H1 (cell line): ENCODE results near the gene DIP2B. TPM values are rescaled to one million over a fixed set of nuclear protein-coding genes. Genes with fewer than 3 reads are reported as not detected.
A peak's percentile ranks its signal among the peaks of the same experiment; 100 is the strongest.

Experiments
- CTCF ChIA-PET: fragments of 300-600 bp; sonication (Branson Sonifier 250); formaldehyde crosslinking; loops from one replicate; lab custom pipeline; 2021; ENCODE audit not compliant: partially characterized antibody; lab: Charles Lee
- POLR2A ChIA-PET: fragments of 300-600 bp; sonication (Branson Sonifier 250); formaldehyde crosslinking; loops from one replicate; lab custom pipeline; 2021; ENCODE audit warnings: inconsistent platforms; ENCODE audit not compliant: partially characterized antibody; lab: Charles Lee
- DNase-seq, 2 experiments: peaks; one replicate each; pipeline versions ENCODE4 v3.0.0 to v3.0.0-alpha.2; 2010 to 2022; ENCODE audit warnings: low spot score in 2 of 2, low read depth in 1 of 2, mixed read lengths in 1 of 2
- FAIRE-seq: peaks from 2 replicates; lab custom pipeline; 2011; peaks lifted over from hg19 to GRCh38; lab: Jason Lieb, UNC
- H2AFZ ChIP-seq: 2 replicates; pipeline ENCODE4 v1.8.1; 2012; ENCODE audit warnings: low read length, inconsistent platforms
- H2AK5ac ChIP-seq: 2 replicates; pipeline ENCODE4 v1.6.1; 2013; ENCODE audit warnings: low read depth, low read length
- H2BK120ac ChIP-seq: replicated peaks from 2 replicates; pipeline ENCODE3; 2013; ENCODE audit warnings: low read depth, low read length, inconsistent platforms
- H2BK12ac ChIP-seq: 2 replicates; pipeline ENCODE4 v1.6.1; 2013; ENCODE audit warnings: low read depth, low read length
- H2BK15ac ChIP-seq: 2 replicates; pipeline ENCODE4 v1.6.1; 2013; ENCODE audit warnings: low read length
- H2BK20ac ChIP-seq: 2 replicates; pipeline ENCODE4 v1.6.1; 2013; ENCODE audit warnings: low read length
- H2BK5ac ChIP-seq: 2 replicates; pipeline ENCODE4 v1.6.1; 2013; ENCODE audit warnings: low read depth, low read length
- H3K14ac ChIP-seq: 2 replicates; pipeline ENCODE4 v1.6.1; 2013; ENCODE audit warnings: inconsistent platforms; ENCODE audit not compliant: insufficient read length
- H3K18ac ChIP-seq: 2 replicates; pipeline ENCODE4 v1.6.1; 2013; ENCODE audit warnings: low read length; ENCODE audit errors: extremely low read depth
- H3K23ac ChIP-seq: 2 replicates; pipeline ENCODE4 v1.6.1; 2013; ENCODE audit warnings: inconsistent platforms; ENCODE audit not compliant: insufficient read length
- H3K23me2 ChIP-seq: 2 replicates; pipeline ENCODE4 v1.6.1; 2013; ENCODE audit warnings: low read depth, low read length
- H3K27ac ChIP-seq: 2 replicates; pipeline ENCODE4 v1.6.1; 2011; ENCODE audit warnings: low read depth, low read length, inconsistent platforms
- H3K27me3 ChIP-seq, 4 experiments: replicated peaks in 1 of 4; 1 replicate in 1 of 4; 2 replicates in 3 of 4; pipeline versions ENCODE4 v1.6.1 to v1.8.1; 2011 to 2013; ENCODE audit warnings: low read length in 3 of 4, mild to moderate bottlenecking in 3 of 4, inconsistent platforms in 2 of 4, mixed read lengths in 2 of 4, moderate library complexity in 1 of 4; ENCODE audit not compliant: control insufficient read depth in 3 of 4, insufficient read depth in 3 of 4; ENCODE audit errors: extremely low read depth in 1 of 4
- H3K36me3 ChIP-seq, 4 experiments: 2 replicates each; pipeline versions ENCODE4 v1.6.1 to v1.8.1; 2011 to 2013; ENCODE audit warnings: mild to moderate bottlenecking in 4 of 4, low read length in 3 of 4, moderate library complexity in 2 of 4, control low read depth in 1 of 4, inconsistent platforms in 1 of 4; ENCODE audit not compliant: insufficient read depth in 4 of 4, control insufficient read depth in 2 of 4
- H3K4ac ChIP-seq: replicated peaks from 2 replicates; pipeline ENCODE3; 2013; ENCODE audit warnings: low read length, low read depth, mixed read lengths, inconsistent platforms; ENCODE audit not compliant: insufficient read length
- H3K4me1 ChIP-seq, 4 experiments: replicated peaks in 1 of 4; 1 replicate in 1 of 4; 2 replicates in 3 of 4; pipeline versions ENCODE4 v1.6.1 to v1.8.1; 2011 to 2013; ENCODE audit warnings: low read length in 3 of 4, inconsistent platforms in 2 of 4, mixed read lengths in 1 of 4; ENCODE audit not compliant: insufficient read depth in 4 of 4, control insufficient read depth in 3 of 4
- H3K4me2 ChIP-seq, 2 experiments: 2 replicates each; pipeline versions ENCODE4 v1.6.1 to v1.8.1; 2011 to 2013; ENCODE audit warnings: low read depth in 2 of 2, low read length in 2 of 2, control low read depth in 1 of 2, inconsistent platforms in 1 of 2, mild to moderate bottlenecking in 1 of 2; ENCODE audit not compliant: insufficient read depth in 1 of 2
- H3K4me3 ChIP-seq, 4 experiments: fragments of 200-600, 300-600 bp in 1 of 4; sonication (generic), shearing (Covaris generic), sonication (Bioruptor Twin) in 1 of 4; 2 replicates each; pipeline versions ENCODE4 v1.5.1 to v1.8.1; 2011 to 2016; ENCODE audit warnings: low read length in 4 of 4, low read depth in 3 of 4, control low read depth in 2 of 4, inconsistent platforms in 2 of 4, mild to moderate bottlenecking in 2 of 4, mixed read lengths in 1 of 4, moderate library complexity in 1 of 4; ENCODE audit not compliant: insufficient read depth in 2 of 4; ENCODE audit errors: extremely low read depth in 1 of 4
- H3K56ac ChIP-seq: replicated peaks from 2 replicates; pipeline ENCODE3; 2013; ENCODE audit warnings: low read depth, mild to moderate bottlenecking, mixed read lengths, low read length, inconsistent platforms; ENCODE audit not compliant: insufficient read length
- H3K79me1 ChIP-seq: 2 replicates; pipeline ENCODE4 v1.6.1; 2013; ENCODE audit warnings: low read depth, low read length, control low read depth
- H3K79me2 ChIP-seq, 2 experiments: 2 replicates each; pipeline versions ENCODE4 v1.6.1 to v1.8.1; 2012 to 2013; ENCODE audit warnings: low read length in 2 of 2, mild to moderate bottlenecking in 2 of 2, inconsistent platforms in 1 of 2; ENCODE audit not compliant: insufficient read depth in 2 of 2, control insufficient read depth in 1 of 2
- H3K9ac ChIP-seq, 4 experiments: replicated peaks in 1 of 4; 1 replicate in 1 of 4; 2 replicates in 3 of 4; pipeline versions ENCODE4 v1.6.1 to v1.8.1; 2011 to 2013; ENCODE audit warnings: low read depth in 3 of 4, low read length in 3 of 4, control low read depth in 2 of 4, mild to moderate bottlenecking in 2 of 4, moderate library complexity in 2 of 4, inconsistent platforms in 1 of 4; ENCODE audit errors: extremely low read depth in 1 of 4
- H3K9me3 ChIP-seq, 2 experiments: 2 replicates each; pipeline versions ENCODE4 v1.6.1 to v1.8.1; 2012 to 2013; ENCODE audit warnings: mild to moderate bottlenecking in 2 of 2, moderate library complexity in 2 of 2, control low read depth in 1 of 2, inconsistent platforms in 1 of 2, low read depth in 1 of 2, low read length in 1 of 2, mixed read lengths in 1 of 2; ENCODE audit not compliant: insufficient read depth in 2 of 2
- H4K20me1 ChIP-seq, 2 experiments: replicated peaks in 1 of 2; 2 replicates each; pipeline versions ENCODE3 to v1.8.1; 2011 to 2013; ENCODE audit warnings: inconsistent platforms in 2 of 2, low read length in 2 of 2, mild to moderate bottlenecking in 1 of 2; ENCODE audit not compliant: insufficient read depth in 2 of 2, control insufficient read depth in 1 of 2
- H4K5ac ChIP-seq: 2 replicates; pipeline ENCODE4 v1.6.1; 2013; ENCODE audit warnings: low read length, low read depth, mixed read lengths, inconsistent platforms; ENCODE audit not compliant: insufficient read length
- H4K8ac ChIP-seq: 2 replicates; pipeline ENCODE4 v1.8.0; 2013; ENCODE audit warnings: mild to moderate bottlenecking, moderate library complexity, low read length, inconsistent platforms; ENCODE audit not compliant: insufficient read depth; ENCODE audit errors: extremely low read depth
- H4K91ac ChIP-seq: replicated peaks from 2 replicates; pipeline ENCODE3; 2013; ENCODE audit warnings: low read length, mixed read lengths, inconsistent platforms; ENCODE audit not compliant: insufficient read length
- ASH2L ChIP-seq: fragments of 200-600, 300-600 bp; sonication (generic); IDR thresholded peaks from one replicate; pipeline ENCODE4 v1.7.1; 2017; ENCODE audit warnings: low read length
- CBX8 ChIP-seq: fragments of 300-800, 300-1000 bp; sonication (generic); IDR thresholded peaks from 2 replicates; pipeline ENCODE4 v1.7.1; 2016; ENCODE audit warnings: low read depth, low read length, borderline replicate concordance
- CHD2 ChIP-seq: IDR thresholded peaks from 2 replicates; pipeline ENCODE4 v1.6.1; 2012; ENCODE audit warnings: low read length, improper control_type of control experiment
- CREB1 ChIP-seq: IDR thresholded peaks from 2 replicates; pipeline ENCODE4 v1.6.1; 2012; ENCODE audit warnings: inconsistent platforms
- EGR1 ChIP-seq: IDR thresholded peaks from 2 replicates; pipeline ENCODE4 v1.6.1; 2011; ENCODE audit warnings: low read depth, low read length, borderline replicate concordance
- EZH2 ChIP-seq: fragments of 200-600 bp; sonication (generic); IDR thresholded peaks from 2 replicates; pipeline ENCODE4 v1.7.1; 2012; ENCODE audit warnings: low read depth, mild to moderate bottlenecking, moderate library complexity, low read length, inconsistent platforms; ENCODE audit not compliant: severe bottlenecking
- POLR2AphosphoS5 ChIP-seq: IDR thresholded peaks from 2 replicates; pipeline ENCODE4 v1.6.1; 2011; ENCODE audit warnings: low read depth, low read length
- RNF2 ChIP-seq: fragments of 200-900, 300-1000 bp; sonication (generic); IDR thresholded peaks from 2 replicates; pipeline ENCODE4 v1.7.1; 2016; ENCODE audit warnings: borderline replicate concordance, low read depth, mild to moderate bottlenecking, antibody characterized with exemption, low read length; ENCODE audit not compliant: poor library complexity, severe bottlenecking; ENCODE audit errors: missing control alignments
- SRF ChIP-seq: IDR thresholded peaks from 2 replicates; pipeline ENCODE4 v1.6.1; 2011; ENCODE audit warnings: mild to moderate bottlenecking, low read depth, low read length, moderate library complexity
- WGBS, 2 experiments: shearing (Covaris generic) in 1 of 2; methylation state at CpG; one replicate each; pipeline versions ENCODE4 v1.1.6 to v1.1.7; 2013 to 2015; ENCODE audit warnings: low lambda C conversion rate in 2 of 2, mixed read lengths in 2 of 2, inconsistent platforms in 1 of 2, low coverage in 1 of 2, missing lambda C conversion rate in 1 of 2; ENCODE audit not compliant: insufficient replicate concordance in 2 of 2, insufficient coverage in 1 of 2, insufficient read length in 1 of 2; ENCODE audit errors: extremely low coverage in 1 of 2, missing lambda C conversion rate in 1 of 2; 5-methylcytosine and 5-hydroxymethylcytosine counted together
- polyA plus RNA-seq, 7 experiments: library from polyadenylated mRNA; depleted of rRNA in 3 of 7; stranded (reverse) in 5 of 7; unstranded in 2 of 7; fragments of >200 nt in 5 of 7; fragments of 200-250 nt in 2 of 7; gene quantifications; 1 replicate in 5 of 7; 2 replicates in 1 of 7; 4 replicates in 1 of 7; pipeline versions ENCODE4 v1.2.1 to v1.2.3, GENCODE V29; 2011 to 2013; ENCODE audit warnings: missing spikeins in 2 of 7, mixed read lengths in 2 of 7
- total RNA-seq: library from RNA; stranded (reverse); fragmentation: NEBNext Ultra II Directional; extraction: Animal tissue kit (Norgen Biotek cat#: 25700); gene quantifications from 2 replicates; pipeline ENCODE4 v1.2.1, GENCODE V29; 2021
- TF ChIP-seq, protein P1 (sequence below): IDR thresholded peaks from 2 replicates; pipeline ENCODE4 v1.6.1; 2011; ENCODE audit warnings: low read depth, mild to moderate bottlenecking, low read length; ENCODE audit not compliant: insufficient read depth
- TF ChIP-seq, protein P2 (sequence below): IDR thresholded peaks from 2 replicates; pipeline ENCODE4 v1.6.1; 2011; ENCODE audit warnings: low read length, improper control_type of control experiment

DIP2B gene
- total and polyA plus RNA-seq, 2 of the 8 experiments (the other 6 are each of a cell fraction or from before 2014, with no cell fraction given): 11.1 to 29.6 TPM

- Histone ChIP-seq H2AFZ (no peak overlapping the region), H3K18ac (no peak overlapping the region), H3K79me2 (no peaks in the 10 kb centered on the region), H3K4me3 (no peak overlapping the region), H2AK5ac (no peak overlapping the region), H3K36me3 (0 out of 8 replicates have a peak, but pooled peaks cover 0 to 3% (median 0%) of the 10 kb centered on the region in 4 experiments), H2BK15ac (no peak overlapping the region), H2BK5ac (no peak overlapping the region), H3K27ac (no peak overlapping the region), H3K23me2 (no peaks in the 10 kb centered on the region), H2BK20ac (no peak overlapping the region), H4K20me1 (no peaks in the 10 kb centered on the region), H3K9me3 (no peaks in the 10 kb centered on the region), H3K23ac (no peak overlapping the region), H3K79me1 (no peaks in the 10 kb centered on the region), H3K4me2 (no peak overlapping the region), H3K4ac (no peak overlapping the region), H3K14ac (no peak overlapping the region), H2BK120ac (no peak overlapping the region), H3K27me3 (no peaks in the 10 kb centered on the region), H4K91ac (no peak overlapping the region), H2BK12ac (no peak overlapping the region), H3K56ac (peak overlapping the region; percentile 25), H4K5ac (no peak overlapping the region), H3K9ac (no peak overlapping the region), H4K8ac (no peak overlapping the region), H3K4me1 (no peaks in the 10 kb centered on the region)
- 90% methylated on average over 6 of the region's 6 CpGs; no CpG with 5 or more reads in 1 of the 2 experiments for WGBS, 2 experiments
- FAIRE-seq: no peak
- POLR2A ChIA-PET: interaction anchor here (0.8 kb wide), 1 partner anchor 154 kb away, joined by 3 read pairs; no protein-coding TSS in a partner anchor
- no peak for DNase-seq
- CTCF ChIA-PET: interaction anchor here (0.7 to 1.5 kb wide), 4 partner anchors 18 to 150 kb away, joined by 3 to 4 read pairs (median 3); no protein-coding TSS in a partner anchor
- TF ChIP-seq POLR2AphosphoS5: no peak
- TF ChIP-seq, protein P1, sequence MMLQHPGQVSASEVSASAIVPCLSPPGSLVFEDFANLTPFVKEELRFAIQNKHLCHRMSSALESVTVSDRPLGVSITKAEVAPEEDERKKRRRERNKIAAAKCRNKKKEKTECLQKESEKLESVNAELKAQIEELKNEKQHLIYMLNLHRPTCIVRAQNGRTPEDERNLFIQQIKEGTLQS: no peak
- no peak for TF ChIP-seq CREB1
- TF ChIP-seq RNF2: no peak
- no peak for TF ChIP-seq CBX8
- TF ChIP-seq CHD2: no peak
- TF ChIP-seq ASH2L: no peak
- TF ChIP-seq EZH2: no peak
- TF ChIP-seq SRF: no peak
- TF ChIP-seq, protein P2, sequence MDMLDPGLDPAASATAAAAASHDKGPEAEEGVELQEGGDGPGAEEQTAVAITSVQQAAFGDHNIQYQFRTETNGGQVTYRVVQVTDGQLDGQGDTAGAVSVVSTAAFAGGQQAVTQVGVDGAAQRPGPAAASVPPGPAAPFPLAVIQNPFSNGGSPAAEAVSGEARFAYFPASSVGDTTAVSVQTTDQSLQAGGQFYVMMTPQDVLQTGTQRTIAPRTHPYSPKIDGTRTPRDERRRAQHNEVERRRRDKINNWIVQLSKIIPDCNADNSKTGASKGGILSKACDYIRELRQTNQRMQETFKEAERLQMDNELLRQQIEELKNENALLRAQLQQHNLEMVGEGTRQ: no peak
- no peak for TF ChIP-seq EGR1
These were observed 155.1 kb downstream of the DIP2B start for GRCh38 chr12:50659690-50660424.
